HG03159 (cell line): ENCODE measurements around the gene LSM7.

Experiments
- ATAC-seq: cut with Tn5 transposase; IDR thresholded peaks from one replicate; pipeline ENCODE4 v1.9.1; 2021; ENCODE audit warnings: mild to moderate bottlenecking, moderate library complexity; ENCODE audit not compliant: unreplicated experiment

Gene LSM7

DNA sequence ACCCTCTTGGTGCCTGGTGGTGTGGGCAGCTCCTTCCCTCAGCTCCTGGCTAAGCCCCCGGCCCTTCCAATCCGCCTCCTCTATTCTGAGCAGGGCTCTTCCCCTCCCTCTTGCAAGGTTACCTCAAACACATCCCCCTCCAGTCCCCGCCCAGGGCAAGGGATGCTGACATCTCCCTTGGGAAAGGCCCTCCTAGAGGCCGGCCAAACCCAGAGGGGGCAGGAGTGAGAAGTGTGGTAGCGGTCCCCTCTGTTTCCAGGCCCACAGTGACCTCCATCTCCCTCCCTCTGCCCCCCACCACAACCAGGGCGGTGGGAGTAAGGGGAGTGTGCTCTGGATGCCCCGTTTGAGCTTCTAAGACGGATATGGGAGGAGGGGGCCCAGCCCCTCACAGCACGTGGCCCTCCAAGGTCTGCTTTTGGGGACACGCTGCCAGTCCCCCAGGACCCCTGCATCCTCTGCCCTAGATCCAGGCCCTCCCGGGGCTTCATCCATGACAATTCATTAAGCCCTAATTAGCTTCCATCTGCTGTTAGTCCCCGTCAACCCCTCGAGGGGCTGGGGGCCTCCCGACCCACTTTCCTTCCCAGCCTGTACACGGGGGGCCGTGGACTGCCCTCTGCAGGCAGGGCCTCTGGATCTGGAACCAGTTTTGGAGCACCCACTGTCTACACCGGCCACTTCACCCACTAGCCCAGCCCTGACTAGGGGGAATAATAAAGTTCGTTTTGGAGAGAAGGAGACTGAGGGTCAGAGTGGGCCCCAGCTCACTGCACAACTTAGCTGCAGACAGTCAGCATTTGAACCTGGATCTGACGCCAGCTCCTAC, 22.7 kb downstream of the LSM7 start:
- ATAC-seq = no peak

GRCh38 chr19:2303211-2303798, 25.1 kb downstream of the LSM7 start:
- no peak for ATAC-seq

DNA sequence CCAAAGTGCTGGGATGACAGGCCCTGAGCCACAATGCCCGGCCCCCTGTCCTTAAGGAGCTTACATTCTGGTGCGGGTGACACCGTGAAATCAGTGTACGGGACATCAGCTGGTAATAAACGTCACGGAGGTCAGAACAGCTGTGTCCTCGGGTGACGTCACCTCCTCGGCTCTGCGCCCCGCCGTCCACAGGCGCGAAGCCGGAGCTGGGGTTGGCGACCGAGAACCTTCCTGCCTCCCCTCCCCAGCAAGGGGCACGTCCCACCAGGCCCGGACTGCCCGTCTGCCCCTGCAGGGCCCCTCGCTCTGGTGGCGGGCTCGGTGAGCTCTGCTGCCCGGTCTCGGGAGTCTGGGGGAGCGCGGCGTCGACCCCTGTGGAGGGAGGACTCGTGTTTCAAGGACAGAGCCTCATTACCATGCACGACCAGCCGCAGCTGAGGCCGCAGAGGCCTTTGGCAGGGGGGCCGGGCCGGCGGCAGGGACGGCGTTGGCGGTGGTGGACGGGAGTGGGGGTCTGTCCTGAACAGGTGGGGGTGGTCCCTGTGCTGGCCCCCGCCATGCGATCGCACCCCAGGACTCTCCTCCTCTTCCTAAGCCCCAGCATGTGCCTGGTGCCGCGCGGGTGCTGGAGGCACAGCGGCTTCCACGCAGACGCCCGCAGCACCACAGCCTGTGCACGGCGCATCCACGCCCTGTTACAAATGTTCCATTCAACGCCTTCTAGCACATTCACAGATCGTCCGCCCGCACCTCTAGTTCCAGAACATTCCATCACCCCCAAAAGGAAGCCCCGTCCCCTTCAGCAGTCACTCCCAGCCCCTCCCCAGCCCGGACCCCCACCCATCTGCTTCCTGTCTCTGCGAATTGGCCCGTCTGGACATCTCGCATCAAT, 25.8 kb downstream of the LSM7 start:
- no peak for ATAC-seq

GRCh38 chr19:2300533-2300932, 27.9 kb downstream of the LSM7 start:
- no peak for ATAC-seq

- no peak for ATAC-seq
Observed at GRCh38 chr19:2296141-2296540, 32.2 kb downstream of the LSM7 start.

GRCh38 chr19:2294687-2295335, 33.6 kb downstream of the LSM7 start:
- ATAC-seq = no peak

GRCh38 chr19:2291185-2291751, 37.1 kb downstream of the LSM7 start:
- no peak for ATAC-seq

- no peak for ATAC-seq
Observed at GRCh38 chr19:2290441-2291184, 37.8 kb downstream of the LSM7 start.

DNA sequence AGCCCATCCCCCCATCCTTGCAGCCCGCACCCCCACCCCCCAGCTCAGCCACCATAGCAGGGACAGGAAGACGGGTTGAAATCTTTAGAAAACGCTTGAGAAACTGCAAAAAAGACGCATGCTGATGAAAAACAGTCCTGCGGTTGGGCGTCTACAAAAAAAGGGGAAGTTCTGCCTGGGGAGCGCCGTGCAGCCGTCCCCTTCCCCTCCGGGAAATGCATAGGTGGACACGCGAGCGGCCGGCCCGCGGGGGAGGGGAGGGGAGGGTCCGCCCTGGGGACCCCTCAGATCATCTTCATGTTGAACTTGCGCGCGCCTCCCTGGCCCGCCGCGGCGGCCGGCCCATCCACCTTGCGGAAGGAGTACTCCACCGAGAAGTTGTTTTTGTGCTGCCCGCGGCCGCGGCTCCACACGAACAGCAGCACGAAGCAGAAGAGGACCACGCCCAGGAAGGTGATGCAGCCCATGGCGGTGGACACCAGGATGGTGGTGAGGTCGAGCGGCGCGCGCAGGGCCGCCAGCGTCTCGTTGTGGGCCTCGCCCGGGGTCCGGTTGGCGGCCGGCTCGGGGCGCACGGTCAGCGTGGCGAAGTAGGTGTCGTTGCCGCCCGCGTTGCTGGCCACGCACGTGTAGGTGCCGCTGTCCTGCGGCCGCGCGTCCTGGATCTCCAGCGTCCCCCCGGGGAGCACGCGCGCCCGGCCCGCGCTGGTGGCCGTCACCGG, 38.5 kb downstream of the LSM7 start:
- ATAC-seq = no peak

DNA sequence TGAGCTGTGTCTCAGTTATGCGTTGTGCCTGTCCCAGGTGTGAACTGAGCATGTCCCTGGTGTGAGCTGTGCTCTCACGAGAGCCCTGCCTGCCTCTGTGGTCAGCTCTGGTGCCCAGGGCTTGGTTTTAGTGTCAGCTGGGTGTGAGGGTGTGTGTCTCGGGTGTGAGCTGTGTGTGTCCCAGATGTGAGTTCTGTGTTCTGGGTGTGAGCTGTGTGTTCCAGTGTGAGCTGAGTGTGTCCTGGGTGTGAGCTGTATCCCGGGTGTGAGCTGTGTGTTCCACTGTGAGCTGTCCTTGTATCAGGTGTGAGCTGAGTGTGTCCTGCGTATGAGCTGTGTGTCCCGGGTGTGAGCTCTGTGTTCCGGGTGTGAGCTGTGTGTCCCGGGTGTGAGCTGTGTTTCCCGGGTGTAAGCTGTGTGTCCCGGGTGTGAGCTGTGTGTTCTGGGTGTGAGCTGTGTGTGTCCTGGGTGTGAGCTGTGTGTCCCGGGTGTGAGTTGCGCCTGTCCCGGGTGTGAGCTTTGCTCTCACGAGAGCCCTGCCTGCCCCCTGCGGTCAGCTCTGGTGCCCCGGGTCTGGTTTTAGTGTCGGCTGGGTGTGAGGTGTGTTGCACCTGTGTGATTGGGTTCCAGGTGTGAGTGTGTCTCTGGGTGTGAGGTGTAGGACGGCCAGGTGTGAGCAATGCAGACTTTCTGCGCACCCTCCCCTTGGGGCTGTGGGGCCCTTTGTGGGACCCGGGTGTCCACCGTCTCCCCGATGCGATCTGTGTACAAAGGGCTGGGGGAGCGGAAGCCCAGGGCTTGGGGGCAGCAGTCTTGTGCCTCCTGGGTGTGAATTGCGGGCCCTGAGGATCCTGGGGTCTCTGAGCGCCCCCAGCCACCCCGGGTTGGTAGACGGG, 39.3 kb downstream of the LSM7 start:
- no peak for ATAC-seq

- ATAC-seq = no peak
Observed at GRCh38 chr19:2288338-2288817, 40.0 kb downstream of the LSM7 start.

- no peak for ATAC-seq
Observed at GRCh38 chr19:2287585-2288337, 40.6 kb downstream of the LSM7 start.

GRCh38 chr19:2286402-2287140, 41.8 kb downstream of the LSM7 start:
- no peak for ATAC-seq

- ATAC-seq = no peak
Observed at GRCh38 chr19:2283835-2284507, 44.4 kb downstream of the LSM7 start.

GRCh38 chr19:2282862-2283237, 45.5 kb downstream of the LSM7 start:
- ATAC-seq = no peak
